GM10248 (cell line): Measurements from ENCODE around the gene PPME1.

Experiments
- CTCF ChIA-PET: fragments of 300-600 bp; sonication (Branson Sonifier 250); formaldehyde crosslinking; extraction: SDS; loops from one replicate; lab custom pipeline; 2021; ENCODE audit warnings: antibody characterized with exemption; lab: Yijun Ruan, JAX
- POLR2A ChIA-PET: fragments of 350-650 bp; sonication (Branson Sonifier 250); formaldehyde crosslinking; extraction: SDS; loops from one replicate; lab custom pipeline; 2020; ENCODE audit warnings: antibody characterized with exemption; lab: Yijun Ruan, JAX
- DNase-seq: peaks from one replicate; pipeline ENCODE4 v3.0.0; 2012; ENCODE audit errors: extremely low spot score
- CTCF ChIP-seq: IDR thresholded peaks from 2 replicates; pipeline ENCODE4 v1.5.1; 2012; ENCODE audit warnings: mild to moderate bottlenecking, low read depth; ENCODE audit errors: extremely low read depth, missing control alignments, control extremely low read depth

PPME1 gene

DNA sequence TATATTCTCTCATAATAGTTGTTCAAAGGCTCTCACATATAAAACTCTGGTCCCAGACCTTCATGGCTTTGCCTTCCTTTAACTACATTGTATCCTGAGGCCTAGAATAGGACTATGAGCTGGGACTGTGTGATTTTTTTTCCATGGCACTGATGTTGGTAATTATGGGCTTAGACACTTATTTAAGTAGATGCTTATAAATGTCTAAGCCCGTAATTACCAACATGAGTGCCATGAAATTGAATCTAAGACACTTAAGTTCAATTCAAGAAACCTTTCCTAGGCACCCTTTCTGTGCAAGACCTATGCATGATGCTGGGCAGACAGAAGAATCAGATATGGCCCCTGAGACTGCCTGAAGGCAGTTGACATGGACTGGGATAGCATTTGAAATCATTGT, 77.4 kb downstream of the PPME1 start:
- POLR2A ChIA-PET: no interaction called here
- CTCF ChIA-PET: no interaction called here

GRCh38 chr11:74249496-74249895, 78.4 kb downstream of the PPME1 start:
- CTCF ChIA-PET: no interaction called here
- POLR2A ChIA-PET: no interaction called here

More for the DNA sequence above, 77.4 kb downstream of the PPME1 start:
- DNase-seq: no peak
- TF ChIP-seq CTCF: no peak

GRCh38 chr11:74253361-74253760, 82.3 kb downstream of the PPME1 start:
- POLR2A ChIA-PET: no interaction called here
- CTCF ChIA-PET: interaction anchor here (4.5 to 4.6 kb wide), 2 partner anchors 14 to 197 kb away, joined by 19 to 37 read pairs; no protein-coding TSS in a partner anchor
- TF ChIP-seq CTCF: no peak
- no peak for DNase-seq

More at GRCh38 chr11:74249496-74249895, 78.4 kb downstream of the PPME1 start:
- no peak for TF ChIP-seq CTCF
- no peak for DNase-seq

GRCh38 chr11:74255741-74256375, 84.8 kb downstream of the PPME1 start:
- TF ChIP-seq CTCF: peak; percentile 87
- POLR2A ChIA-PET: no interaction called here

GRCh38 chr11:74256378-74257133, 85.5 kb downstream of the PPME1 start:
- ChIA-PET POLR2A (no interaction called here), CTCF (interaction anchor here (0.9 to 4.6 kb wide), 30 partner anchors 8 to 314 kb away, joined by 3 to 37 read pairs (median 6); partner anchors contain the start of genes C2CD3 and PPME1)
- no peak for TF ChIP-seq CTCF
- DNase-seq: no peak

More at GRCh38 chr11:74255741-74256375, 84.8 kb downstream of the PPME1 start:
- DNase-seq: peak; percentile 79
- CTCF ChIA-PET: interaction anchor here (0.6 to 4.6 kb wide), 53 partner anchors 9 to 468 kb away, joined by 3 to 37 read pairs (median 4); partner anchors contain the start of genes C2CD3, LIPT2, PGM2L1 and PPME1

GRCh38 chr11:74257959-74258553, 87.0 kb downstream of the PPME1 start:
- no peak for TF ChIP-seq CTCF
- no peak for DNase-seq
- CTCF ChIA-PET: interaction anchor here (0.8 kb wide), 1 partner anchor 64 kb away, joined by 3 read pairs; no protein-coding TSS in a partner anchor
- POLR2A ChIA-PET: no interaction called here
